Activated effector memory CD4-positive, alpha-beta T cell treated with anti-CD3 and anti-CD28 coated beads, Interleukin-2, amount 50 U/mL, for 16 hours (primary cell): ENCODE results near the gene ASIC3.
"Not testable (repeated sequence)": the region's sequence is repeated elsewhere in the genome, so short reads cannot be mapped to it uniquely, and the experiment has no call there.

Source experiments
- DNase-seq: peaks from one replicate; pipeline ENCODE4 v3.0.0-alpha.2; 2020

Gene ASIC3

GRCh38 chr7:151014950-151015349 is 33.4 kb upstream of the ASIC3 start:
- DNase-seq: no peak

- no peak for DNase-seq
Observed at GRCh38 chr7:151015967-151016366, 32.4 kb upstream of the ASIC3 start.

- no peak for DNase-seq
Observed at GRCh38 chr7:151016505-151016904, 31.8 kb upstream of the ASIC3 start.

GRCh38 chr7:151016942-151017341 is 31.4 kb upstream of the ASIC3 start:
- no peak for DNase-seq

- no peak for DNase-seq
Observed at GRCh38 chr7:151017370-151017952, 30.9 kb upstream of the ASIC3 start.

- peak; percentile 93 for DNase-seq
Observed at GRCh38 chr7:151017953-151018420, 30.3 kb upstream of the ASIC3 start.

GRCh38 chr7:151018421-151019129 is 29.8 kb upstream of the ASIC3 start:
- DNase-seq: peak; percentile 76

- DNase-seq: no peak
Observed at GRCh38 chr7:151019130-151019447, 29.2 kb upstream of the ASIC3 start.

GRCh38 chr7:151020231-151020630 is 28.1 kb upstream of the ASIC3 start:
- DNase-seq: no peak

GRCh38 chr7:151023232-151023631 is 25.1 kb upstream of the ASIC3 start:
- no peak for DNase-seq

- no peak for DNase-seq
Observed at GRCh38 chr7:151024435-151025056, 23.8 kb upstream of the ASIC3 start, which contains the start of gene ATG9B. ATG9B (minus strand) TSS chr7:151024494; CDS start chr7:151024423, 71 bp downstream.

GRCh38 chr7:151025924-151026671 is 22.2 kb upstream of the ASIC3 start:
- DNase-seq: no peak

GRCh38 chr7:151026771-151027727 is 21.3 kb upstream of the ASIC3 start:
- not testable (repeated sequence) for DNase-seq

- DNase-seq: not testable (repeated sequence)
Observed at GRCh38 chr7:151027728-151028130, 20.6 kb upstream of the ASIC3 start.

GRCh38 chr7:151028131-151028947 is 20.0 kb upstream of the ASIC3 start, which contains the start of gene ABCB8:
ABCB8 (plus strand) TSS chr7:151028450; CDS start chr7:151028516, 66 bp downstream.
- peak; percentile 98 for DNase-seq

GRCh38 chr7:151028948-151029501 is 19.3 kb upstream of the ASIC3 start:
- no peak for DNase-seq

GRCh38 chr7:151031011-151031410 is 17.3 kb upstream of the ASIC3 start:
- no peak for DNase-seq

GRCh38 chr7:151032936-151033863 is 15.1 kb upstream of the ASIC3 start:
- no peak for DNase-seq

- DNase-seq: no peak
Observed at GRCh38 chr7:151033864-151034249, 14.5 kb upstream of the ASIC3 start.
